Activated T-cell treated with anti-CD3 and anti-CD28 coated beads, Interleukin-2, amount 50 U/mL, for 24 hours (primary cell): ENCODE results near the gene SERPIND1.

Source experiments
- DNase-seq: peaks from one replicate; pipeline ENCODE4 v3.0.0-alpha.2; 2020
- H3K27ac Mint-ChIP-seq: 2 replicates; pipeline ENCODE4 v1.8.0; 2020; ENCODE audit warnings: mild to moderate bottlenecking, mixed read lengths
- H3K27me3 Mint-ChIP-seq: 2 replicates; pipeline ENCODE4 v1.8.0; 2020; ENCODE audit warnings: mixed read lengths
- H3K36me3 Mint-ChIP-seq: 2 replicates; pipeline ENCODE4 v1.8.0; 2020; ENCODE audit warnings: low read depth, mixed read lengths
- H3K4me1 Mint-ChIP-seq: 2 replicates; pipeline ENCODE4 v1.8.0; 2020; ENCODE audit warnings: low read depth, mixed read lengths
- H3K4me3 Mint-ChIP-seq: 2 replicates; pipeline ENCODE4 v1.8.0; 2020; ENCODE audit warnings: mild to moderate bottlenecking, moderate library complexity, mixed read lengths
- H3K9me3 Mint-ChIP-seq: 2 replicates; pipeline ENCODE4 v1.8.0; 2020; ENCODE audit warnings: mixed read lengths

The SERPIND1 gene

DNA sequence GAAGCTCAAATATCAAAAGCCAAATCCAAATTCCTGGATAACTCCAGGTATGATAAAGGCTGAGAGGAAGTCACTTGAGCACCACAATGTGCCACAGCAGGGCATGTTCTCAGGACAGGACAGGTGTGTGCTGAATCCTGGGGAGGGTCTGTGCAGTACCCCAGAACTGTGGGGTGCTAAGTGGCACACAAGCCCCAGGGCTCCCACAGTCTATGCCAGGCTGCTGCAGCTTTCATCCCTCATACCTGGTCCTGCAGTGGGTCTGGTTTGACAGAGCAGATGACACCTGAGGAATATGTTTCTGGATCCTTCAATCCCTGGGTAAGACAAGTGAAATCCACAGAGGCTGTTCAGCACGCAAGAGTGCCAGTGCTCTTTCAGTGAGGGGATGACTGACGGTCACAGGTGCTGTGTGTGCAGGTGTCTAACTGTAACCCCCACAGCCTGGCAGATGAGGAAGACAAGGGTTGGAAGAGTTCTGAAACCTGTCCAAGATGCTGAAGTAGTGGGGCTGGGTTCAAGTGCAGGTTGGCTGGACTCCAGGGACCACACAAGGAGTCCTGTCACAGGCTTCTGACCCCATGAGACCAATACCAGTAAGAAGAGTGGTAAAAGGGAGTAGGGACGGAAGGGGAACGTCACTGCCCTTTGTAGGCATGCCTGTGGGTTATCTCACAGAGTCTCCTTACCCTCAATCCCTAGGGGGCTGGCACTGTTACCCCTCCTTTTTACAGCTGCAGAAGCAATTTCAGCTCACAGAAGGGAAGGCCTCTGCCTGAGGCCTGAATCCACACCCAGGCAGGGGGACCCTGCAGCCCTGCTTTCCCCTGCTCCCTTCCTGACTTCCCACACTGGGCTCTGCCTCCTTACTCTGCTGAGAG, 14.1 kb downstream of the SERPIND1 start:
- H3K36me3 Mint-ChIP-seq = peaks cover 72% of the 10 kb centered on the region

DNA sequence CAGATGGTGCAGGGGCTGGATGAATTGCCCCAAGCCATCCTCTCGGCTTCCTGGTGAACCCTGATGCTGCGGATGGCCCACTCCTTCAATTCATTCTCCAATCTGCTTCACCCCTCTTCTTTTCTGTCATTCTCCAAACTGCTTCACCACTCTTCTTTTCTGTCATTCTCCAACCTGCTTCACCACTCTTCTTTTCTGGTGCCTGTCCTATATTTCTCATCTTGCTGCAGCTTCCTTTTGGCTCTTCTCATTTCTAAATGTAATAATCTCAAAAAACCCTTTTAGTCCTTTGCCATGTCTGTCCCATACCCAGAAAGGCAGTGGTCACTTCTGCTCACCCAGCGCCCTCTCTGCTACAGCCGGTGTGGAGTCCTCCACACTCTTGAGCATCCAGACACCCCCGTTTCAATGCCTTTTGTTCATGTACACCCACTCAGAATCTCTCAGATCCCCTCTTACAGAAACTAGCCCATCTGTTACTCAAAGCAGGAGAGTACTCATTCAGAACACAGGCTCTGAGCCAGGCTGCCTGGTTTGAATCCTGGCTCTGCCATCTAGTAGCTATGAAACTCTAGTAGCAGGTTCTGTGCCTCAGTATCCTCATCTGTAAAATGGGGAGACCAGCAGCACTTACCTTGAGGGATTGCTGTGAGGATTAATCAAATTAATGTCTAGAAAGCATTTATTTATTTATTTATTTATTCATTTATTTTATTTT, 14.9 kb downstream of the SERPIND1 start:
- peak overlapping the region; percentile 35 for H3K27ac Mint-ChIP-seq
- H3K36me3 Mint-ChIP-seq = peaks cover 73% of the 10 kb centered on the region

More for the DNA sequence above, 14.1 kb downstream of the SERPIND1 start:
- Mint-ChIP-seq H3K27me3 (no peaks in the 10 kb centered on the region), H3K27ac (peak overlapping the region; percentile 42), H3K4me1 (peaks cover 10% of the 10 kb centered on the region), H3K9me3 (no peaks in the 10 kb centered on the region), H3K4me3 (no peak overlapping the region)
- DNase-seq = no peak

DNA sequence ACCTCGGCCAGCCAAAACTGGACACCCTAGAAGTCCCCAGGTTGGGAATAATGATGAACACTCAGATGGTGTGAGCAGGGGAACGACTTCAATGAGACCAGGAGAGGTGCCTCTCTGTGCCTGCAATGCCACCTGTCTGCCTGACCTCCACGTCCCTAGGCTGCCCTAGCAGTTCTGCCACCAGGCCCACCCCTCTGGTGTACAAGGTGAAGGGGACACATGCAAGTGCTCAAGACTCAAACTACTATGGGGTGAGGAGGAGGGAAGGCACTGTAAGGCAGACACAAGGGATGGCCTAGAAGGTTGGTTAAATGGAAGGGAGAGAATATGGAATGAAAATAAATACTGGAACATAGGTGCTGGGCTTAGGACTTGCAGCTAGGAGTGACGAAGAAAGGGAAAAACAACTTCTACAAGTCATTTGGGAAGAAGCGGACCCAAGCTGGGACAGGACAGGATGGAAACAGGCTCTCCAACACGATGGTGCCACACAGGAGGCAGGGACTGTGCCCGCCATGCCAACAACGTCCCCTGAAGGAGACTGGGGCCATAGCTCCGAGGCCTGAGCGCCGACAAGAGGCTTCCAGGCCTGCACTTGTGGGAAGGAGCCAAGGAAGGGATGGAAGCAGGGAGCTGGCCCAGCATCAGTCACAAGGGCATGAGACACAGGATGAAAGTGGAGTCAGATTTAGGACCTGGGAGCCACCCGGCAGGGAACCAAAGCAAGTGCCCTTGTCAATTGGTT, 18.5 kb downstream of the SERPIND1 start:
- H3K4me1 Mint-ChIP-seq = no peaks in the 10 kb centered on the region
- H3K4me3 Mint-ChIP-seq = no peak overlapping the region
- DNase-seq = no peak
- H3K27me3 Mint-ChIP-seq = no peaks in the 10 kb centered on the region
- H3K36me3 Mint-ChIP-seq = peaks cover 83% of the 10 kb centered on the region
- no peaks in the 10 kb centered on the region for H3K9me3 Mint-ChIP-seq
- H3K27ac Mint-ChIP-seq = no peak overlapping the region

More for the DNA sequence above, 14.9 kb downstream of the SERPIND1 start:
- Mint-ChIP-seq H3K4me1 (peaks cover 10% of the 10 kb centered on the region), H3K4me3 (no peak overlapping the region), H3K9me3 (no peaks in the 10 kb centered on the region), H3K27me3 (no peaks in the 10 kb centered on the region)
- no peak for DNase-seq

DNA sequence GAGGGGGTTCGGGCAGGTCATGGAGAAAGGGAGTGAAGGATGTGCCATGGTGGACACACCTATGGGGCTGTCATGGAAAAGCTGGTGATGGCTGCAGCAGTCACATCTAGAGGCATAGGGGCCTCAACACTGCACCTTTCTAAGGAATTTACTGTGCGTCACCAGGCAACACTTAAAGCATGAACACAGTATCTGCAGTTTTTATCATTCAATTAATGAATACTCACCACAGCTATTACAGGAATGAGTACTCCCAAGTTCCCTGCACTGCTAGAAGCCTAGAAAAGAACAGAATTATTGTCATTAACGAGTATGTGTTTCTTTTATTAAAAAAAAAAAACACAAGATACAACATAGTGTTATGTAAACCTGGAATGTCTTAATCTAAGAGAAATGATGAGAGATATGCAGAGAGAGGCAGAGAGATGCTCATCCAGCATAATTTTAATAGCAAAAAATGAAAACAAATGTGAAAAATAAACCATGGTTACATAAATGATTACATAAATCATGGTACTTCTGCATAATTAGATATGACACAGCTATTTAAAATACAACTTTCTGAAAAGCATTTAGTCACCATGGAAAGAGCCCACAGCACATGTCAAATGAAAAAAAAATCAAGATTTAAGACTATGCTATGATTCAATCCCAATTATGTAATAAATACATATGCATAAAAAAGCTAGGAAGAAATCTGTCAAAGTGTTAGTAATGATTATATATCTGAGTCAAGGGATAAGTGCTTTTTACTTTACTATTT, 19.2 kb downstream of the SERPIND1 start:
- no peak for DNase-seq
- Mint-ChIP-seq H3K36me3 (peaks cover 84% of the 10 kb centered on the region), H3K4me3 (no peak overlapping the region), H3K9me3 (no peaks in the 10 kb centered on the region), H3K4me1 (no peaks in the 10 kb centered on the region), H3K27ac (no peak overlapping the region), H3K27me3 (no peaks in the 10 kb centered on the region)

DNA sequence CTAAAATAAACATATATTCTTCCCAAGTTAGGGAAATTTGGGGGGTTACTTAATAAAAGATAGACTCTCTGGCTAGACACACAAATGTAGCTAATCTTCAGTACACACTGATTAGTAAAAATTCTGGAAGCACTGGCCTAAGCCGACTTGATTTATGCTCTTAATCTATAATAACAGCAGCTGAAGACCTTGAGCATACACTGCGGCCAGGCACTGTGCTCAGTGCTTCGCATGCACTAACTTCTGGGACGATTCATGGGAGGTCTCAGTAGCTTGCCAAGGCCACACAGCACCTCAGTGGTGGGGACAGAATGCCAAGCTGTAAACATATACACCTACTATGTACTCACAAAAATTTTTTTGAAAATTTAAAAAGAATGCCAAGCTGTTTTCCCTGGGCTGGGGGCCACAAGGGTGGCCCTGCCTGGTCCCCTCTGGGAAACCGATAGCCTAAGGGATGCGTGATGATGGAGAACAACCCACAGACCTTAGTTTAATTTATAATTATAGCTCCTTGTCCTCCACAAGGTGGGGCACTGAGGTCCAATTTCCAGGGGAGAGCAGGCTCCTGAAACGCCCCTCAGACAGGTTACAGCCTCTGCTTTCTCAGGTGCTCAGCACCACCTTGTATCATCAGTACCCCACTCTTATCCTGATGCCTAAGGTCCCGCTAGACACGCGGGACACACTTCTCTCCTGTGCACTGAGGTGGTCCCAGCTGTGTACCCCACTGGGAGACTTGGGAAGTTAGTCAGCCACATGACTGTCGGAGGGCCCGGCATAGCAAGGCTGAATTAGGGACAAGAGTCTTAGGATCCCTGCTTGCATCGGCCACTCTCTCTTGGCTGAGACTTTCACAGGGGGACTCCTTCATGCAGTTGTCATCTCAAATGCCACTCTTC, 20.1 kb downstream of the SERPIND1 start:
- peak overlapping the region; percentile 58 for H3K27ac Mint-ChIP-seq
- no peak overlapping the region for H3K4me3 Mint-ChIP-seq
- peaks cover 86% of the 10 kb centered on the region for H3K36me3 Mint-ChIP-seq
- no peaks in the 10 kb centered on the region for H3K4me1 Mint-ChIP-seq
- DNase-seq = no peak
- H3K27me3 Mint-ChIP-seq = no peaks in the 10 kb centered on the region
- no peaks in the 10 kb centered on the region for H3K9me3 Mint-ChIP-seq

DNA sequence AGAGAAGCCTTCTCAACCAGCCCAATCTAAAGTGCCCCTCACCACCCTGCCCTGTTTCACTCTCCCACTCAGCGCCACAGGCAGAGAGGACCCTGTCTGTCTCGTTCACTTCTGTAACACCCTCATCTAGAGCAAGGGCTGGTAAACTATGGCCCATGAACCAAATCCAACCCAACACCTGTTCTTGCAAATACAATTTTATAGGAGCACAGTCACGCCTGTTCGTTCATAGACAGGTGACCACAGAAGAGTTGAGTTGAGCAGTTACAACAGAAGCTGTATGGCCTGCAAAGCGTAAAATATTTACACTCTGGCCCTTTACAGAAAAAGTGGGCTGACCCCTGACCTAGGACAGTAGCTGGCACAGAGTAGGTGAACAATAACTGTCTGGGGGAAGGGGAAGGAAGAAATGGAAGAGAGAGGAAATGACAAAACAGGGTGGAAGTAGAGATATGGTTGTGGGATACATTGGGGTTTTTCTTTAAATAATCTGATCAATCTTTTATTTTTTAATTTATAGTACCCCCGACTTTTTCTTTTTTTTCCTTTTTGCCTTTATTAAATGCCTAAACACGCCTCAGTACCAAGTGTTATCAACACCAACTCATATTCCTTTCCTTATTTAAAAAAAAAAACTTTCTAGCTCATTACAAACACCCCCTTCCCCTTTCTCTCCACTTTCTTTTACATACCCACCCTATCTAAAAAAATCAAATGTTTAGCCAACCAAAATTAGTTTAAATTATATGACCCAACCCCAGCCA, 20.9 kb downstream of the SERPIND1 start:
- H3K9me3 Mint-ChIP-seq = no peaks in the 10 kb centered on the region
- no peaks in the 10 kb centered on the region for H3K4me1 Mint-ChIP-seq
- H3K4me3 Mint-ChIP-seq = no peak overlapping the region
- H3K27ac Mint-ChIP-seq = peak overlapping the region; percentile 39
- H3K36me3 Mint-ChIP-seq = peaks cover 91% of the 10 kb centered on the region
- no peaks in the 10 kb centered on the region for H3K27me3 Mint-ChIP-seq
- DNase-seq = no peak

DNA sequence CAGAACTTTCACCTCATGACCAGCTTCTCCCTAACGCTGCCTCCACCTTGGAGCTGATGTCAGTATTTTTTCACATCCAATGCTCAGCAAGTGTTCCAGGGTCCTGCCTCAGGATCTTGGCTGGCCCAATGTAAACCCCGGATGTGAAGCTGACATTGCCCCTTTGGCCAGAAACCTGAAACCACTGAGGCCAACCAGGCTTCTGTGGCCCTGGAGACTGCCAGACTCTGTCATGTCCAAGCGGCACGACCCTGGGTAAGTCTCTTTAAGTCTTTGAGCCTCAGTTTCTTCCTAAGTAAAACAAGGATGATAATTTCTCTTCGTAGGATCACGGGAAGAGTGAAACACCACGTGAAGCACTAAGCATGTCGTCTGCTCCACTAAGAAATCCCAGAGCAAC, 22.8 kb downstream of the SERPIND1 start:
- peaks cover 85% of the 10 kb centered on the region for H3K36me3 Mint-ChIP-seq
- no peaks in the 10 kb centered on the region for H3K4me1 Mint-ChIP-seq
- no peak for DNase-seq
- H3K4me3 Mint-ChIP-seq = no peak overlapping the region
- no peaks in the 10 kb centered on the region for H3K27me3 Mint-ChIP-seq
- H3K9me3 Mint-ChIP-seq = no peaks in the 10 kb centered on the region
- H3K27ac Mint-ChIP-seq = peak overlapping the region; percentile 2

DNA sequence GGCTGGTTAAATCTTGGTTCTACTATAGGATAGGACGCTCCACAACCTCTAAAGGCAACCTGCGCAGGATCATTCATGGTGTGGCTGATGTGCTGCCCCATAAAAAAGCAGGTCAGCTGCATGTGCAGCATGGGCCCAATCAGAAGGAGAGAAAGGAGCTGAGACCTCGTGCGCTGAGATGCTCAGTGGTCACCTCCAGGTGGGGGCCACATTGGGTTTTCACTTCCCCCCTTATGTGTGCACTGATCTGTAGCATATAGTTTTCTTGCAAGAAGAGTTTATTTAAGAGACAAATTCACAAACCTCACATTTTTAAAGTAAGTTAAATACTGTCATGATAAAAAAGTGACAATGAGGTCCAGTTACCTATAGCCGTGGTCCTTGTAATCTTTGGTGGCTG, 24.3 kb downstream of the SERPIND1 start:
- no peak for DNase-seq
- no peak overlapping the region for H3K4me3 Mint-ChIP-seq
- H3K27ac Mint-ChIP-seq = no peak overlapping the region
- H3K27me3 Mint-ChIP-seq = no peaks in the 10 kb centered on the region
- H3K36me3 Mint-ChIP-seq = peaks cover 87% of the 10 kb centered on the region
- H3K9me3 Mint-ChIP-seq = no peaks in the 10 kb centered on the region
- H3K4me1 Mint-ChIP-seq = no peaks in the 10 kb centered on the region

DNA sequence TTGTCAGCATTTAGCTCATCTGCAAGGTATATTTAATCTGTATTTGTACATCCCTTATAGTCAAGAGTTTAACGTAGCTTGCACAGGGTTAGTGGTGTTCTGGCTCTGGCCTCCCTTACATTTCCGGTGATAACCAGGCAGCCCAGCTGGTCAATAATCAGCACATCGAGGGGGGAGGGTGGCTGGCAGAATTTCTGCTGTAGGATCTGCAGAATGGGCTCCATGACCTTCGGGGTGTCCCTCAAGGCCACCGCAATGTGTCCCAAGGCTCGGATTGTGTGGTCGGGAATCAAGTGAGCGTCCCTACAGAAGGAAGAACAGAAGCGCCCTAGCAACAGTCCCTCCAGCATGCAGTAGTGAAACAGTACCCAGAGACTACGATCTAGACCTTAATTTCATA, 25.1 kb downstream of the SERPIND1 start:
- H3K9me3 Mint-ChIP-seq = no peaks in the 10 kb centered on the region
- H3K4me1 Mint-ChIP-seq = no peaks in the 10 kb centered on the region
- no peak overlapping the region for H3K4me3 Mint-ChIP-seq
- no peak for DNase-seq
- no peaks in the 10 kb centered on the region for H3K27me3 Mint-ChIP-seq
- H3K27ac Mint-ChIP-seq = no peak overlapping the region
- peaks cover 88% of the 10 kb centered on the region for H3K36me3 Mint-ChIP-seq

DNA sequence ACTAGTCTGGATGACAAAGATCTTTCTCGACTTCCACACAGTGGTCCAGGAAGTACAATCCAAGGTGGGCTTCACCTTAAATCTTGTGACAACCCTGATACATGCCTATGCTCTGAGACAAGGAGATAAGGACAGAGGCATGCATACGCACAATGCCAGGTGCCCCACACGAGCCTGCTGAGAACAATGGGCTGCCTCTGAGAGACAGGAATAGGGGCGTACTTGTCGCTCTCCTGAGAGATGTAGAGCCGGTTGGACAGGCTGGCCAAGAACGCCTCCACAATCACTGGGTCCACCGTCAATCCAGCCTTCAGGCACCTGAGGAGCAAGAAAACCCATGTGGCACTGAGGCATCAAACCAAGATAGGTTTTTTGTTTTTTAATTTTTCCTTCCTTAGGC, 25.5 kb downstream of the SERPIND1 start:
- no peak overlapping the region for H3K27ac Mint-ChIP-seq
- no peaks in the 10 kb centered on the region for H3K27me3 Mint-ChIP-seq
- H3K4me3 Mint-ChIP-seq = no peak overlapping the region
- DNase-seq = no peak
- H3K4me1 Mint-ChIP-seq = no peaks in the 10 kb centered on the region
- H3K9me3 Mint-ChIP-seq = no peaks in the 10 kb centered on the region
- peaks cover 88% of the 10 kb centered on the region for H3K36me3 Mint-ChIP-seq

DNA sequence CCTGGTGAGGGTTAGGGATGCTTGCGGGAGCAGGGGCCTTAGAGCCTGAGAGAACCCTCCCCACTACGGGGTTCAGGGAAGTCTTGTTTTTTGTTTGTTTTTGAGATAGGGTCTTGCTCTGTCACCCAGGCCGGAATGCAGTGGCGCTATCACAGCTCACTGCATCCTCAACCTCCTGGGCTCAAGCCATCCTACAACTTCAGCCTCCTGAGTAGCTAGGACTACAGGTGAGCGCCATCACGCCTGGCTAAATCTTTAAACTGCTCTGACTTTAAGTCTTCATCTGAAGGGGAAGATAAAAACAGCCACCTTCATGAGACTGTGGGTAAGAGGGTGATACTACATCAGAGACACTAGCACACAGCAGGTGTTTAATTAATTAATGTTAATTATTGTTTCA, 28.5 kb downstream of the SERPIND1 start:
- Mint-ChIP-seq H3K4me3 (no peak overlapping the region), H3K27ac (no peak overlapping the region), H3K27me3 (no peaks in the 10 kb centered on the region), H3K9me3 (no peaks in the 10 kb centered on the region), H3K36me3 (peaks cover 85% of the 10 kb centered on the region), H3K4me1 (peaks cover 6% of the 10 kb centered on the region)
- no peak for DNase-seq

DNA sequence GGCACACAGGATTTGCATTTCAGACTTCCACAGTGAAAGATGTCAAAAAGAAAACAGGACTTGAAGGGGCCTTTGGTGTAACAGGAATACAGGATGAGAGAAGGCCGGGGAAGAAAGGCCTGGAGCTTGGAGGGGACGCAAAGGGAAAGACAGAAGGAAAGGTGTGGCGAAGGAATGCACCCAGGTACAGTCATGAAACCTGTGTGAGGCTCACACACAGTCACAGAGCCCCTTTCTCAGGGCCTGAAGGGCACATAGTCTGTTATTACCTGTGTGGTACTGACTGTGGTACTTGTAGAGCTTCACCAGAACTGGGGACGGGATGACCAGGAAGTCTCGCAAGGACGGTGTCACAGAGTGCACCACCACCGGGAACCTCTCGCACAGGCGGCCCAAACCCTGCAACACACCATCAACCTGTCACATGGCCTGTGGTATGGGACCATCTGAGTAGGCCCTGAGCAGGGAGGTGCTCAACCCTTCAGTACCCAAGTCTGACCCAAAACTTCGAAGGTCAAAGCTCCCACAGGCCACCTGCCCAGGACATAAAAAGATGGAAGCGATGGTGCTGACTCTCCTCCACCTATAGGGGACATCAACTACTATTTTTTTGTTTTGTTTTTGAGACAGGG, 29.1 kb downstream of the SERPIND1 start:
- Mint-ChIP-seq H3K9me3 (no peaks in the 10 kb centered on the region), H3K4me3 (no peak overlapping the region), H3K27ac (no peak overlapping the region), H3K27me3 (no peaks in the 10 kb centered on the region), H3K4me1 (peaks cover 6% of the 10 kb centered on the region), H3K36me3 (peaks cover 85% of the 10 kb centered on the region)
- DNase-seq = no peak
